NCI-H82 treated with DMSO at 0.1 percent for 48 hours (cell line): ENCODE results near the gene CCDC88C.
"Not testable (repeated sequence)": the region's sequence is repeated elsewhere in the genome, so short reads cannot be mapped to it uniquely, and the experiment has no call there.

Source experiments
- DNase-seq: peaks from one replicate; lab custom pipeline; 2025; ENCODE audit not compliant: unreplicated experiment; lab: John Stamatoyannopoulos, UW

The CCDC88C gene

GRCh38 chr14:91416744-91417119, 888 bp downstream of the CCDC88C start:
- DNase-seq, result no peak

GRCh38 chr14:91415794-91416743, 1.6 kb downstream of the CCDC88C start:
- DNase-seq, result no peak

- DNase-seq, result no peak
Observed at GRCh38 chr14:91414475-91414833, 3.2 kb downstream of the CCDC88C start.

GRCh38 chr14:91413547-91414474, 3.8 kb downstream of the CCDC88C start:
- no peak for DNase-seq

GRCh38 chr14:91412939-91413338, 4.7 kb downstream of the CCDC88C start:
- DNase-seq, result no peak

GRCh38 chr14:91410771-91411536, 6.7 kb downstream of the CCDC88C start:
- DNase-seq, result no peak

- no peak for DNase-seq
Observed at GRCh38 chr14:91409928-91410718, 7.5 kb downstream of the CCDC88C start.

- not testable (repeated sequence) for DNase-seq
Observed at GRCh38 chr14:91409240-91409639, 8.4 kb downstream of the CCDC88C start.

GRCh38 chr14:91406982-91407381, 10.6 kb downstream of the CCDC88C start:
- no peak for DNase-seq

- DNase-seq, result no peak
Observed at GRCh38 chr14:91406451-91406850, 11.2 kb downstream of the CCDC88C start.

GRCh38 chr14:91405724-91406435, 11.7 kb downstream of the CCDC88C start:
- no peak for DNase-seq

GRCh38 chr14:91405241-91405721, 12.3 kb downstream of the CCDC88C start:
- DNase-seq, result no peak

- DNase-seq, result no peak
Observed at GRCh38 chr14:91402771-91403600, 14.6 kb downstream of the CCDC88C start.

GRCh38 chr14:91402348-91402747, 15.3 kb downstream of the CCDC88C start:
- no peak for DNase-seq

GRCh38 chr14:91401751-91402150, 15.9 kb downstream of the CCDC88C start:
- DNase-seq, result no peak

- no peak for DNase-seq
Observed at GRCh38 chr14:91400696-91401095, 16.9 kb downstream of the CCDC88C start.

GRCh38 chr14:91399868-91400640, 17.6 kb downstream of the CCDC88C start:
- DNase-seq, result no peak

- DNase-seq, result no peak
Observed at GRCh38 chr14:91398707-91399106, 18.9 kb downstream of the CCDC88C start.
